GM18502 (cell line): ENCODE data around the gene CDKN3.
"Not testable (repeated sequence)": the region's sequence is repeated elsewhere in the genome, so short reads cannot be mapped to it uniquely, and the experiment has no call there.

Experiments used
- ATAC-seq: cut with Tn5 transposase; IDR thresholded peaks from one replicate; pipeline ENCODE4 v1.9.1; 2021; ENCODE audit warnings: mild to moderate bottlenecking; ENCODE audit not compliant: unreplicated experiment, poor library complexity

CDKN3 gene

GRCh38 chr14:54369343-54369742 is 27.5 kb upstream of the CDKN3 start:
- ATAC-seq: no peak

DNA sequence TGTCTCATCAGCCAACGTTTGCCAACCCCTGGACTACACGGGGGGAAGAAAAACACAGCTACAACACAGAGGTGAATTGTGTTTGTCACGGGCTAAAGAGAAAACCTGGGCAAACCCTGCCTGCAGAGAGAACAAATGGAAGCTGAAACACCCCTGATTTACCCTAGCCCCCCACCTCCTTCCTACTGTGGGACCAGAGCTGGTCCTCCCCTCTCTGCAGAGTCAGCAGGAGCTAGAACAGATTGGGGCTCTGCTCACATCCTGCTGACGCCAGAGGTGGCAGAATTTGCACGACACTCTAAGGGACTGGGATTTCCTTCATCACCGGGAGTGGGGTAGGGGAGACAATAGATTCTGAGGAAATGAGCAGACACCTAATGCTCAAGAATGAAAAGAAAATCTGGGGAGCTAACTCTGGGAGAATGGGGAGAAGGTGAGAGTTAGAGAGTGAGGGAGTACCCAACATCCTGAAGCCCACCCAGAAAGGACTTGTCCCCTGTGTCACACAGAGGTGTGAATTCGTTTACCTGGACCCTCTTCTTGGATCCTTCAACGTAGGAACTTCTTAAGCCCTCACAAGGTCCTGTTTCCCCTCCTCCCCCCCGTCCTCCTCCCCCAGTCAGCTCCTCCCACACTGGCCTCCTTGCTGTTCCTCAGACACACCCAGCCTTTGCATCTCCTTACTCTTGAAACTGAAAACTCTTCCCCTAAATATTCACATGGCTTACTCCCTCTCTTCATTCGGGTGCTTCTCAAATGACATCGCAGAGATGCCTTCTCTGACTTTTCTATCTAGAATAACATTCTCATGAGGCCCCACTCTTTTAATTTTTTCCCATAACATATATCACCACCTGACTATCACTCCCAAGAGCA is 26.2 kb upstream of the CDKN3 start:
- ATAC-seq: no peak

DNA sequence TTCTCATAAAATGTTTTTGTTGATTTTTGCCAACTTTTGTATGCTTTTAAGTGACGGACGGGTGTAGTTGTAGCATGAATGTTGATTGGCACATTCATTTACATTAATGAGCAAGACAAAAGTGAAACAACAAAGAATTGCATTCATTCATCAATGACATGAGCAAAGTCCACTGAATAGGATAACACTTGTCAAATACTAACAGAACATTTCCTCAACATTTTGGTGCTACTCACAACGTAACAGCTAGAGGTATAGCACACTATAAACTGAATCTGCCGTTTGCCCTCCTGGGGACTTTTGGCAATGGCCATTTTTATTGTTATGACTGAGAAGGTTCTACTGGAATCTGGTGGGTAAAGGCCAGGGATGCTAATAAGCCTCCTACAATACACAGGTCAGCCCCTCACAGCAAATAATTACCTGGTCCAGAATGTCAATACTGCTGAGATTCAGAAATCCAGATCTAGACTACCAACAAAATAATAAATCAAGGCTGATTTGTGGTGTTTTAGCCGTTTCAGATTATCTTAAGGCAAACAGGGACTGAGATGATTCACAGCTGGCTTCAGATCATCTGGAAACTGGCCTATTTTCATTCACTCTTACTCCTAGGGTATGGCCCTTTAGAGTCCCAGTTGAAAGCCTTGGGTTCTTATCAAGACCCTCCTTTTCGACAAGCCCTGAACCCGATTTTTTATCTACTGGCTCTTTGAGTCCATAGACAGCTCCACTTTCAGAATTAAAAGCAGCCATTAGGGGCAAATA is 22.5 kb upstream of the CDKN3 start:
- no peak for ATAC-seq

GRCh38 chr14:54377501-54377900 is 19.3 kb upstream of the CDKN3 start:
- no peak for ATAC-seq

GRCh38 chr14:54378893-54379292 is 17.9 kb upstream of the CDKN3 start:
- not testable (repeated sequence) for ATAC-seq

- not testable (repeated sequence) for ATAC-seq
These were observed 16.2 kb upstream of the CDKN3 start for GRCh38 chr14:54380558-54380957.

DNA sequence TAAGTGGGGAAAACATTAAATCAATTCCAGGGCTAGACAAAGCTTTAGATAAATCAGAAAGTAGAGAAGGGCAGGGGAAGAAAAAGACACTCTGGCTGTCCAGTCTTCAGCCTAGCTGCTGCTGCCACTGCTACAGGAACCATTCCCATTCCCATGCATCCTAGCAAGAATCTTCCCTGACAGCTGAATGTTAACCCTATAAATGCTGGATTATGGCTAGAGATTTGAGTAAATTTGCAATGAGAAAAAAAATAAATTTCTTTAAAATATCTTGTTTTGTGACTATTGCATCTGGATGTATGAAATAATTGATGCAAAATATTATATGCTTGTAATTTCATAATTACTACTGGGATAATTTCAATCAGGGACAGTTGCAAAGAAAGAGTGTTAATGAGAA is 15.0 kb upstream of the CDKN3 start:
- ATAC-seq: no peak

GRCh38 chr14:54383835-54384234 is 13.0 kb upstream of the CDKN3 start:
- no peak for ATAC-seq

- ATAC-seq: no peak
These were observed 11.3 kb upstream of the CDKN3 start for GRCh38 chr14:54385556-54385955.

- ATAC-seq: no peak
These were observed 9.5 kb upstream of the CDKN3 start for GRCh38 chr14:54387328-54387727.

DNA sequence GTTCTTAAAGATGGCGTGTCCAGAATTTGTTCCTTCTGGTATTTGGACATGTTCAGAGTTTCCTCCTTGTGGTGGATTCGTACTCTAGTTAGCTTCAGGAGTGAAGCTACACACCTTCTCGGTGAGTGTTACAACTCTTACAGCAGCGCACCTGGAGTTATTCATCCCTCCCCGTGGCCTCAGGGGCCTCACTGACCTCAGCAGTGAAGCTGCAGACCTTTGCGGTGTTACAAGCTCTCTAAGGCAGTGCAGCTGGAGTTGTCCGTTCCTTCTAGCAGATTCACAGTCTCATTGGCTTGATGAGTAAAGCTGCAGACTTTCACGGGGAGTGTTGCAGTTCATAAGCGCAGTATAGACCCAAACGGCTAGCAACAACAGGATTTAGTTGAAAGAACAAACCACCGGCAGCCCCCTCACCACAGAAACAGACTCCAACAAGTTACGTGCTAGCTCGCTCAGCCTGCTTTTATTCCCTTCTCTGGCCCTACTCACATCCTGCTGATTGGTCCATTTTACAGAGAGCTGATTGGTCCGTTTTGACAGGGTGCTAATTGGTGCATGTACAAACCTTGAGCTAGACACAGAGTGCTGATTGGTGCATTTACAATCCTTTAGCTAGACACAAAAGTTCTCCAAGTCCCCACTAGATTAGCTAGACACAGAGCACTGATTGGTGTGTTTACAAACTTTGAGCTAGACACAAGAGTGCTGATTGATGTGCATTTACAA is 4.5 kb upstream of the CDKN3 start:
- no peak for ATAC-seq

- ATAC-seq: not testable (repeated sequence)
These were observed 3.6 kb upstream of the CDKN3 start for GRCh38 chr14:54392986-54393884.

DNA sequence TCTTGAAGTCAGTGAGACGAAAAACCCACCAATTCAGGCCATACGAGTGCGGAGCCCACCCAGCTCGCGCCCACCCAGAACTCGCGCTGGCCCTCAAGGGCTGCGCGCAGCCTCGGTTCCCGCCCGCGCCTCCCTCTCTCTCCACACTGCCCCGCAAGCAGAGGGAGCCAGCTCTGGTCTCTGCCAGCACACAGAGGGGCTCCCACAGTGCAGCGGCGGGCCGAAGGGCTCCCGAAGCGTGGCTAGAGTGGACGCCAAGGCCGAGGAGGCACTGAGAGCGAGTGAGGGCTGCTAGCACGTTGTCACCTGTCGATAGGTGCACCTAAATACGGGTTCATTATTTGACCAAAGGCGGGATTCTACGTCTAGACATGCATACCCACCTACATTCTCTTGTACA is 2.2 kb upstream of the CDKN3 start:
- ATAC-seq: no peak

DNA sequence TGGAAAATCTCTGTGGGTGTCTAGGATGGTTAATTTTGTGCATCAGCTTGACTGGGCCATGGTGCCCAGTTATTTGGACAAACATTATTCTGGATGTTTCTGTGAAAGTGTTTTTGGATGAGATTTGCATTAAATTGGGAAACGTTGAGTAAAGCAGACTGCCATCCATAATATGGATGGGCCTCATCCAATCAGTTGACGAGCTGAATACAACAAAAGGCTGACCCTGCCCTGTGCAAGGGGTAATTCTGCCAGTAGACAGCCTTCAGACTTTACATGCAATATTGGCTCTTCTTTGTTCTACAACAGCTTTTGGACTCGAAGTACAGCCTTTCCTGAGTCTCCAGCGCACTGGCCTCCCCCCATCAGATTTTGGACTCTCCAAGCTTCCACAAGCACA is 1.5 kb upstream of the CDKN3 start:
- ATAC-seq: no peak

GRCh38 chr14:54395716-54396115 is 1.1 kb upstream of the CDKN3 start:
- no peak for ATAC-seq

- ATAC-seq: no peak
These were observed 669 bp upstream of the CDKN3 start for GRCh38 chr14:54396183-54396492.

GRCh38 chr14:54399560-54399959 is 2.8 kb downstream of the CDKN3 start:
- ATAC-seq: no peak

- not testable (repeated sequence) for ATAC-seq
These were observed 6.7 kb downstream of the CDKN3 start for GRCh38 chr14:54403401-54404005.

DNA sequence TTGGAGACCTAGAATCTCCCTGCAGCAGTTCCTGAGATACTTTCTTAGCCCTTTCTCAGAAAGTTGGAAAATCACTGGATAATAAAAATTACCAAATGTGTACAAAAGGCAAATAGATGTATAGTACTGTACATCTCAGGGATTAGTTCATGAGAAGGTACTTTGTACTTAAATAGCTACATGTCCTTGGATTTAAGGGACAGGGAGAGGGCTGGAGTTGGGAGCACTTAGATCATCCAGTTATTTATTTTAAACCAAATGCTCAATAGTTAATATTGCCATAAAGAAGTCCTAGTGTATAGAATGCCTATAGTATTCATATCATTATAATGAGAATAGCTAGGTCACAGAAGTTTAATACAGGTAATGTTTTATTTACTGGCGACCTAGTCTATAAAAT is 13.4 kb downstream of the CDKN3 start:
- no peak for ATAC-seq

GRCh38 chr14:54411371-54411770 is 14.6 kb downstream of the CDKN3 start:
- no peak for ATAC-seq
